SU-DHL-6 (cell line): Measurements from ENCODE around the gene SLC45A3.

ENCODE experiments used
- H2AFZ ChIP-seq: fragments of 200-600 bp; sonication (generic); 2 replicates; pipeline ENCODE4 v1.6.1; 2014; ENCODE audit warnings: low read depth, mild to moderate bottlenecking, moderate library complexity, mixed read lengths, antibody characterized with exemption, low read length; ENCODE audit not compliant: severe bottlenecking
- H3F3A ChIP-seq: fragments of 200-600 bp; shearing (Covaris generic); 2 replicates; pipeline ENCODE4 v1.6.0; 2016; ENCODE audit warnings: antibody characterized with exemption, mild to moderate bottlenecking; ENCODE audit not compliant: insufficient read depth
- H3K27ac ChIP-seq: fragments of 200-600 bp; sonication (generic); 2 replicates; pipeline ENCODE4 v1.5.1; 2016; ENCODE audit warnings: low read depth, mild to moderate bottlenecking, low read length, moderate library complexity, mixed read lengths
- H3K27me3 ChIP-seq: fragments of 200-600 bp; sonication (generic), shearing (Covaris generic); 2 replicates; pipeline ENCODE4 v1.6.0; 2014; ENCODE audit warnings: mild to moderate bottlenecking, low read length
- H3K36me3 ChIP-seq: fragments of 200-600 bp; sonication (generic); 2 replicates; pipeline ENCODE4 v1.6.1; 2014; ENCODE audit warnings: mild to moderate bottlenecking, low read length, mixed read lengths
- H3K4me2 ChIP-seq: fragments of 300-600, 200-600 bp; shearing (Covaris generic), sonication (generic); 2 replicates; pipeline ENCODE4 v1.6.0; 2014; ENCODE audit warnings: low read length, low read depth, mild to moderate bottlenecking; ENCODE audit not compliant: poor library complexity, severe bottlenecking
- H3K4me3 ChIP-seq: fragments of 200-600 bp; sonication (generic); 2 replicates; pipeline ENCODE4 v1.5.1; 2014; ENCODE audit warnings: antibody characterized with exemption, low read length, mild to moderate bottlenecking, mixed read lengths; ENCODE audit not compliant: insufficient read depth, poor library complexity, severe bottlenecking
- H3K79me2 ChIP-seq: fragments of 200-600 bp; sonication (generic); 2 replicates; pipeline ENCODE4 v1.6.1; 2014; ENCODE audit warnings: mild to moderate bottlenecking, low read length, moderate library complexity; ENCODE audit not compliant: insufficient read depth
- H3K9ac ChIP-seq: fragments of 200-600 bp; sonication (generic); 2 replicates; pipeline ENCODE4 v1.7.0; 2014; ENCODE audit warnings: mild to moderate bottlenecking, low read length
- H3K9me2 ChIP-seq: fragments of 200-600 bp; sonication (generic); replicated peaks from 2 replicates; pipeline ENCODE4 v1.6.1; 2014; ENCODE audit warnings: low read length; ENCODE audit not compliant: insufficient read depth
- H3K9me3 ChIP-seq: fragments of 200-600 bp; sonication (generic); 2 replicates; pipeline ENCODE4 v1.6.1; 2014; ENCODE audit warnings: low read length, mixed read lengths; ENCODE audit not compliant: insufficient read depth
- H4K20me1 ChIP-seq: fragments of 200-600 bp; sonication (generic); 2 replicates; pipeline ENCODE4 v1.6.1; 2014; ENCODE audit warnings: low read depth, mild to moderate bottlenecking, antibody characterized with exemption, low read length, moderate library complexity, mixed read lengths
- EZH2phosphoT487 ChIP-seq: fragments of 200-600 bp; sonication (generic), shearing (Covaris generic); conservative IDR thresholded peaks from 2 replicates; pipeline ENCODE4 v1.6.1; 2018; ENCODE audit warnings: mild to moderate bottlenecking, antibody characterized with exemption, low read length, moderate library complexity, mixed read lengths
- TF ChIP-seq, protein P1 (sequence below): fragments of 200-600 bp; sonication (generic); IDR thresholded peaks from one replicate; pipeline ENCODE4 v1.5.1; 2017; ENCODE audit warnings: antibody characterized with exemption, mild to moderate bottlenecking, low read length, moderate library complexity; ENCODE audit not compliant: insufficient read depth, poor library complexity, severe bottlenecking

The SLC45A3 gene

DNA sequence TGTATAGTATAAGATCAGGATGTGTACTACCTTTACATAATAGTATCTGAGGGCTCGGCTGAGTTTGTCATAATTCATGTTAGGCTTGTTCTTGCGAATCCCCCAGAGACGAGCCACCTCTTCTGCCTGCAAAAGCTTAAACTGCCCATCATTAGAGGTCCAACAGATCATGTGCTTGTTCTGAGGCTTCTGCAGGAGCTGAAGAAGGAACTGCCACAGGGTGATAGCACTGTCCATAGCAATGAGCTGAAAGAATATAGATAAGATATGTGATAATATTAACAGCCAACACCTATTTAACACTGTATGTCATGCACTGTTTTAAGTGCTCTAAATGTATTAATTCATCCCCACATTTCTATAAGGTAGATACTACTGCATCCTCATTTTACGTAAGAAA lies 56.7 kb downstream of the SLC45A3 start:
- H3K4me3 ChIP-seq: no peak overlapping the region
- H3K9ac ChIP-seq: no peak overlapping the region
- no peak overlapping the region for H2AFZ ChIP-seq
- H4K20me1 ChIP-seq: peaks cover 4% of the 10 kb centered on the region; the same call in 1 of the 2 replicates
- H3K79me2 ChIP-seq: peaks cover 84% of the 10 kb centered on the region
- no peak overlapping the region for H3K4me2 ChIP-seq
- no peaks in the 10 kb centered on the region for H3K9me2 ChIP-seq
- peaks cover 45% of the 10 kb centered on the region for H3K36me3 ChIP-seq
- H3F3A ChIP-seq: no peaks in the 10 kb centered on the region
- H3K27me3 ChIP-seq: no peaks in the 10 kb centered on the region
- TF ChIP-seq EZH2phosphoT487: no peak
- TF ChIP-seq, protein P1, sequence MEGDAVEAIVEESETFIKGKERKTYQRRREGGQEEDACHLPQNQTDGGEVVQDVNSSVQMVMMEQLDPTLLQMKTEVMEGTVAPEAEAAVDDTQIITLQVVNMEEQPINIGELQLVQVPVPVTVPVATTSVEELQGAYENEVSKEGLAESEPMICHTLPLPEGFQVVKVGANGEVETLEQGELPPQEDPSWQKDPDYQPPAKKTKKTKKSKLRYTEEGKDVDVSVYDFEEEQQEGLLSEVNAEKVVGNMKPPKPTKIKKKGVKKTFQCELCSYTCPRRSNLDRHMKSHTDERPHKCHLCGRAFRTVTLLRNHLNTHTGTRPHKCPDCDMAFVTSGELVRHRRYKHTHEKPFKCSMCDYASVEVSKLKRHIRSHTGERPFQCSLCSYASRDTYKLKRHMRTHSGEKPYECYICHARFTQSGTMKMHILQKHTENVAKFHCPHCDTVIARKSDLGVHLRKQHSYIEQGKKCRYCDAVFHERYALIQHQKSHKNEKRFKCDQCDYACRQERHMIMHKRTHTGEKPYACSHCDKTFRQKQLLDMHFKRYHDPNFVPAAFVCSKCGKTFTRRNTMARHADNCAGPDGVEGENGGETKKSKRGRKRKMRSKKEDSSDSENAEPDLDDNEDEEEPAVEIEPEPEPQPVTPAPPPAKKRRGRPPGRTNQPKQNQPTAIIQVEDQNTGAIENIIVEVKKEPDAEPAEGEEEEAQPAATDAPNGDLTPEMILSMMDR: no peak
- H3K9me3 ChIP-seq: no peaks in the 10 kb centered on the region
- no peak overlapping the region for H3K27ac ChIP-seq

DNA sequence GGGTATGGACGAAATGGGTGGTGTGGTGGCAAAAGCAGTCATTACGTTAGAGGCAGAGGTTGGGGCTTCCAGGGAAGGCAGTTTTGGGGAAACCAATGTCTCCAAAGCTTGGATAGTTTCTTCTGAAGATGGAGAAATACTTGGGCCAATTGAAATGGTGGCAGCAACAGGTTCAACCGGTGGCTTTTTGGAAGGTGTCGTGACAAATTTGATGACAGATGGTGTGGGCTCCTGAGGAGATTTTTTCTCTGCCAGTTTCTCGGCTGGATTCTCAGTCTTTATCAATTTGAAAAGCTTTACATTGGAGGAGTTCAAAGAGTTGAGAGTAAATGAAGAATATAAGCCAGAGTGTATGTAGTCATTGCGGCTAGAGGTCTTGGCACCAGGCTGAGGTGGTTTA lies 60.0 kb downstream of the SLC45A3 start:
- Histone ChIP-seq H3K9me2 (no peaks in the 10 kb centered on the region), H3K27me3 (no peaks in the 10 kb centered on the region), H4K20me1 (no peaks in the 10 kb centered on the region), H3K79me2 (peaks cover 70% of the 10 kb centered on the region), H3K4me3 (no peak overlapping the region), H2AFZ (no peak overlapping the region), H3K36me3 (peaks cover 64% of the 10 kb centered on the region), H3F3A (peaks cover 7% of the 10 kb centered on the region; the same call in 1 of the 2 replicates), H3K27ac (no peak overlapping the region), H3K9me3 (no peaks in the 10 kb centered on the region), H3K9ac (no peak overlapping the region), H3K4me2 (no peak overlapping the region)
- TF ChIP-seq EZH2phosphoT487: no peak
- TF ChIP-seq, protein P1: no peak

DNA sequence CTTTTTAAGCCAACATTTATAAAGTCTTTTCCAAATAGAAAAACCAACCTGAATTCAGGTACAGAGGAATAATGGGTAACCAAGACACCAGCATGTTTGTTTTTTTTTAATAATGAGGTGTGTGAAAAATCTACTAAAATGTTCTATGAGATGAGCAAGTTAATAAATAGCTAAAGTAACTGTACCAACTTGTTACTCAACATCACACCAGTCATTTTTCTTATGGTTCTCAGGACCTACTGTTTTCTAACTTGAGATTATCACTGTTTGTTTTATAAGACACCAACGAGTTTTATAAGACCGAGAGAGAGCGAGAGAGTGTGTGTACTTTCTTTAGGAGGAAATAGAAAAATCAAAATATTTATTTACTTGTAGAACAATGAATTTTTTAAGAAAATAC lies 60.9 kb downstream of the SLC45A3 start:
- H3K36me3 ChIP-seq: peaks cover 69% of the 10 kb centered on the region
- H3K27me3 ChIP-seq: no peaks in the 10 kb centered on the region
- no peak overlapping the region for H3K4me2 ChIP-seq
- no peak overlapping the region for H3K4me3 ChIP-seq
- H4K20me1 ChIP-seq: no peaks in the 10 kb centered on the region
- no peak overlapping the region for H3K27ac ChIP-seq
- peaks cover 7% of the 10 kb centered on the region; the same call in 1 of the 2 replicates for H3F3A ChIP-seq
- H3K9me3 ChIP-seq: no peaks in the 10 kb centered on the region
- no peaks in the 10 kb centered on the region for H3K9me2 ChIP-seq
- H3K9ac ChIP-seq: no peak overlapping the region
- H3K79me2 ChIP-seq: peaks cover 67% of the 10 kb centered on the region
- TF ChIP-seq, protein P1: no peak
- TF ChIP-seq EZH2phosphoT487: no peak
- H2AFZ ChIP-seq: no peak overlapping the region
